Fibroblast of skin of abdomen (primary cell): ENCODE data around the gene PAQR6.

Source experiments
- DNase-seq: peaks from one replicate; pipeline ENCODE4 v3.0.0-alpha.2; 2013

PAQR6 gene

DNA sequence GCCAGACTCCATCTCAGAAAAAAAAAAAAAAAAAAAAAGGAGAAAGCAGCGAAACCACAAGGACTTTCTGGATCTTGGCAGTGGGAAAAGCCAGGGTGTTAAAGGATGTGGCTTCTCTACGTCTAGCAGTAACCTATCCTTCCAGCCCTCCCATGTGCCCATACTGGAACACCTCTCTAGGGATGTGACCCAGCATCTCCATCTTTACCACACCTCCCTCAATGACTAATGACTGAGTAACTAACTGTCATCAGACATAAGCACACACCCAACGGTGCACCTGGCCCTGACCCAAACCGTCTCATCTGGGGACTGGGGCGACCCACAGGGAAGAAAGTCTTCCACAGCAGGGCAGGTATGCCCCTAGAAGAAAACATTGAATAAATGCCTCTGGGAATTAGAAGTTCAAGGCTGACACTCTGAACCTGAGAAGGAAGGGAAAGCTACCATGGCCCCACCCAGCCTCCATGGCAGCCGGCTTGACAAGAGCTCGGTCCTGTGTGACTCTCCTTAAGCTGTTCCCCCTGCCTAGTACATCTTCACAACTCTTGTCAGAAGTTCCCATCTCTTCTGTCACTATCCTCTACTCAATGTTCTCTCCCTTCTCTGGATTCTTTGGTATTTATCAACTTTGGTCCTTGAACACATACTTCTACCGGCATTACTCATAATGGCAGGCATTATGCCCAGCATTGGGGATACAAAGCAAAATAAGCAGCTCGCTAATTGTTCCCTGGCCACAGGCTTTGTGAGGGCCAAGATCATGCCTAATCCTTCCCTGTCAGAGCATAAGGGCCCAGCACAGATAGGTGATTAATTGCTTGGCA, 14.8 kb upstream of the PAQR6 start:
- DNase-seq, result peak; percentile 78

GRCh38 chr1:156260896-156261295, 13.0 kb upstream of the PAQR6 start:
- no peak for DNase-seq

DNA sequence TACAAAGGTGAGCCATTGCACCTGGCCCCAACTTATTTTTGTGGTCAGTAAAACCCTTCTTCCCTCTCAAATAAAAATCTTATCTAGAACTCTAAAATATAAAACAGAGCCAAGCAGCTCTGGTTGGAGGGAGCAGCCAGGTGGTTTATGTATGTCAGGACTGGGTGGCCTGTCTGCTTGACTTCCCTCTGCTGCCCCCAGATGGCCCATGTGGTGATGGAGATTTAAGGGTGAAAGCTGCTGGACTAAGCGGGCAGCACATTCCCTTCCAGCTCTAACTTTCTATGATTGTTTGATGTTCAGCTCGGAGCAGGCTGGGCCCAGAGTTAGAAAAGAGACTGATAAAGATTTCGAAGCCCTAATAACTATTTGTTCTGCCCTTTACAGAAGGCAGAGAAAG, 11.9 kb upstream of the PAQR6 start:
- no peak for DNase-seq

GRCh38 chr1:156258859-156259258, 11.0 kb upstream of the PAQR6 start:
- DNase-seq, result no peak

GRCh38 chr1:156257711-156258110, 9.9 kb upstream of the PAQR6 start:
- no peak for DNase-seq

GRCh38 chr1:156253634-156254033, 5.8 kb upstream of the PAQR6 start:
- no peak for DNase-seq

- DNase-seq, result no peak
These were observed 3.7 kb upstream of the PAQR6 start for GRCh38 chr1:156251527-156251926.

DNA sequence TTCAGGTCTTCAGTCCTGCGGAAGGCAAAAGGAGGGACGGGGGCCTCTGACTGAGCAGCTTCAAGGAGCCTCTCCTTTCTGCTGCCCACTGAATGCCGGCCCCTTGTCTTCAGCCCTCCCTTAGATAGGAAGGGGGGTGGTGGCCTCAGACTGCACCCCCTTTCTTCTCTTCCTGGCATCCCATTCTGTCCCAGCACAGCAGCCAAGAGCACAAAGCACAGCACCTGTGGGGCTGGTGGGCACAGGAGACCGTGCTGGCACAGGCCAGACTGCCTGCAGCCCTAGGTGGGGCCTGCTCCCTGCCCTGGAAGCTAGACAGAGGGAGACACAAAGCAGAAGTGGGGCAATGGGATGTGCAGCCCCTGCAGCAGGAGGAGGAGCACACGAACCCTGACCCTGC, 1.7 kb upstream of the PAQR6 start:
- no peak for DNase-seq

DNA sequence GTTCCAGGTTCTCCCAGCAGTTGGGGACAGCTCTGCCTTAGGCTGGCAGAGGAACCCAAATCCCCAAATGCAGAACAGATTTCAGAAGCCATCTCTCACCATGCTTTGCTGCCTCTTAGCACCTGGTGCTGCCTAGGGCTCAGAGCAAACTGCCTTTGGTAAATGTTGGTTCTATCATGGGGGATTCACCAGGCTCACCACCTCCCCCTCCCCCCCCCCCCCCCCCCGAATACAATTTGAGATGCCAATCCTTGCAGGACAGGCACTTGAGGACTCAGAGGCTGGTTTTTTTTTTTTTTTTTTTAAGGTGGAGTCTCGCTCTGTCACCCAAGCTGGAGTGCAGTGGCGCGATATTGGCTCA, 447 bp upstream of the PAQR6 start:
- no peak for DNase-seq

- no peak for DNase-seq
These were observed 936 bp downstream of the PAQR6 start for GRCh38 chr1:156246781-156247459.

- DNase-seq, result no peak
These were observed 1.5 kb downstream of the PAQR6 start for GRCh38 chr1:156246241-156246780.

GRCh38 chr1:156245451-156246232, 2.2 kb downstream of the PAQR6 start:
- DNase-seq, result no peak

GRCh38 chr1:156244712-156245111, 3.1 kb downstream of the PAQR6 start:
- DNase-seq, result no peak

DNA sequence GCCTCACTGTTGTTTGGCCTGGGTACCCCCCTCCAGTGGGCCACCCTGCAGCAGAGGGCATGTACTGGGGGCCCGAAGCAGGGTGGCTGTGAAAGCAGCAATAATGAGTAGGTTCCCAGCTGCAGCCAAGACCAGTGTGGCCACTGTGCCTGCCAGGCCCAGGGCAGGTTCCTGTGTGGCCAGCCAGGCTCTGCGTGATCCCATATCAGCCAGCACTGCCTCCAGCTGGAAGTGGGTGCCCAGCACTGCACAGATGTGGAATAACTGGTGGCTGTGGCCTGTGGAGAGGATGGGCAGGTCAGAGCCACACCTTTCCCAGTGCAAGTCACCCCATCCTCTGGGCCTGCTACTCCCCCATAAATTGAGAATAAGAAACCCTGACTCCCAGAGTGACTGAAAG, 3.7 kb downstream of the PAQR6 start:
- no peak for DNase-seq

- no peak for DNase-seq
These were observed 5.1 kb downstream of the PAQR6 start for GRCh38 chr1:156242738-156243137.

DNA sequence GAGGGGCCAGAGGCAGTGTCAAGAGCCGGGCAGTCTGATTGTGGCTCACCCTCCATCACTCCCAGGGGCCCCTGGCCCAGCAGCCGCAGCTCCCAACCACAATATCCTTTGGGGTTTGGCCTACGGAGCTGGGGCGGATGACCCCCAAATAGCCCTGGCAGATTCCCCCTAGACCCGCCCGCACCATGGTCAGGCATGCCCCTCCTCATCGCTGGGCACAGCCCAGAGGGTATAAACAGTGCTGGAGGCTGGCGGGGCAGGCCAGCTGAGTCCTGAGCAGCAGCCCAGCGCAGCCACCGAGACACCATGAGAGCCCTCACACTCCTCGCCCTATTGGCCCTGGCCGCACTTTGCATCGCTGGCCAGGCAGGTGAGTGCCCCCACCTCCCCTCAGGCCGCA, 5.9 kb downstream of the PAQR6 start, which contains the start of gene BGLAP:
Gene BGLAP (plus strand): TSS at position 259 of the 400 bp plus-strand sequence. CDS start 48 bp downstream, at position 307.
- DNase-seq, result no peak

- DNase-seq, result no peak
These were observed 6.5 kb downstream of the PAQR6 start for GRCh38 chr1:156241311-156241811.

- DNase-seq, result no peak
These were observed 9.6 kb downstream of the PAQR6 start for GRCh38 chr1:156238248-156238647.

DNA sequence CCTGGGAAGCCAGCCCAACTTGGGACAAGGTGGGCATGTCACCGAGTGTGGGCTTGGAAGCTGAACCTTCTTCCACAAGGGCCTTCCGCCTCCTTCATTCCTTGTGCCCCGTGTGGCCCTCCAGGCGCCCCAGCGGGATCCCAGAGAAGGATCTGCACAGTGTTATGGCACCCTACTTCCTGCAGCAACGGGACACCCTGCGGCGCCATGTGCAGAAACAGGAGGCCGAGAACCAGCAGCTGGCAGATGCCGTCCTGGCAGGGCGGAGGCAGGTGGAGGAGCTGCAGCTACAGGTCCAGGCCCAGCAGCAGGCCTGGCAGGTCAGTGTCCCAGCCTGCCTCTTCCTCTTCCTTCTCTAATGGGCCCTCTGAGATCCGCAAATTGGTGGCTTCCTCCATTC, 11.7 kb downstream of the PAQR6 start:
- DNase-seq, result no peak

DNA sequence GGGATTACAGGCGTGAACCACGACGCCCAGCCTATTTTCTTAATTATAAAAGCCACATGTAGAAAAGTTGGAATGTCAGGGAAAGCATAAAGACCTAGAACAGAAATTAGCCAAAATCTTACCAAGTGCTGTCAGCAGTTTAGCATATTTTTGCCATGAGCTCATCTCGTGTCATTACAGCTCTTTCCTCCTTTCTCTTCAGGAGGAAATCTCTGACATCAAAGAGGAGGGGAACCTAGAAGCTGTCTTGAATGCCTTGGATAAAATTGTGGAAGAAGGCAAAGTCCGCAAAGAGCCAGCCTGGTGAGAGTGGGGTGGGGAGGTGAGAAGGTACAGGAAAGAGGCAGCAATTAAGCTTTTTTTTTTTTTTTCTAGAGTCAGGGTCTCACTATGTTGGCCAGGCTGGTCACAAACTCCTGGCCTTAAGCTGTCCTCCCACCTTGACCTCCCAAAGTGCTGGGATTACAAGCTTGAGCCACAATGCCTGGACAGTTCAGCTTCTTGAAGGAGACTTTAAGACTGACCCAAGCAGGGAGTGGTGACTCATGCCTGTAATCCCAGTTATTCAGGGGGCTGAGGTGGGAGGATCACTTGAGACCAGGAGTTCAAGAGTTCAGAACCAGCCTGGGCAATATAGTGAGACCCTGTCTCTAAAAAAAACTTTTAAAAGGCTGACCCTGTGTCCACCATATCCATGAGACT, 14.3 kb downstream of the PAQR6 start:
- DNase-seq, result peak; percentile 90

- DNase-seq, result no peak
These were observed 15.5 kb downstream of the PAQR6 start for GRCh38 chr1:156232201-156232894.

- no peak for DNase-seq
These were observed 17.4 kb downstream of the PAQR6 start for GRCh38 chr1:156230473-156230837.
